Measurements from ENCODE around the gene DNAJC5. TPM values are rescaled to one million over a fixed set of nuclear protein-coding genes. Genes with fewer than 3 reads are reported as not detected.

DNAJC5 gene
- total RNA-seq, 1 donor from 2014 or later, result 30.3 TPM

GRCh38 chr20:63979229-63979556 lies 84.3 kb downstream of the DNAJC5 start:
- peak overlapping the region; percentile 58 to 65 (median 60) for H3K4me3 ChIP-seq (ENCODE audit: low read length in 3 of 3)
- H3K4me1 ChIP-seq (ENCODE audit: control insufficient read depth in 3 of 3, insufficient read depth in 3 of 3, low read length in 3 of 3), result peaks cover 25 to 37% (median 34%) of the 10 kb centered on the region in 3 donors
- peaks cover 0 to 33% (median 26%) of the 10 kb centered on the region in 3 donors for H3K27me3 ChIP-seq (ENCODE audit: control insufficient read depth in 3 of 3, insufficient read depth in 3 of 3, low read length in 3 of 3)
- H3K9ac ChIP-seq (ENCODE audit: low read depth in 1 of 3, low read length in 3 of 3), result peak overlapping the region; percentile 32 to 77 (median 66)
- H3K36me3 ChIP-seq (ENCODE audit: control insufficient read depth in 3 of 3, insufficient read depth in 3 of 3, low read length in 3 of 3), result peaks cover 6 to 11% (median 6%) of the 10 kb centered on the region in 3 donors
- no peaks in the 10 kb centered on the region for H3K9me3 ChIP-seq (ENCODE audit: control insufficient read depth in 3 of 3, low read length in 3 of 3)
- H3K27ac ChIP-seq (ENCODE audit: low read depth, low read length), result no peak overlapping the region

- H3K9me3 ChIP-seq (ENCODE audit: control insufficient read depth in 3 of 3, low read length in 3 of 3), result no peaks in the 10 kb centered on the region
- H3K36me3 ChIP-seq (ENCODE audit: control insufficient read depth in 3 of 3, insufficient read depth in 3 of 3, low read length in 3 of 3), result peaks cover 10 to 15% (median 10%) of the 10 kb centered on the region in 3 donors
- peaks cover 25 to 35% (median 33%) of the 10 kb centered on the region in 3 donors for H3K4me1 ChIP-seq (ENCODE audit: control insufficient read depth in 3 of 3, insufficient read depth in 3 of 3, low read length in 3 of 3)
- peak within 1 kb of the TSS; percentile 32 to 77 (median 66) for H3K9ac ChIP-seq (ENCODE audit: low read depth in 1 of 3, low read length in 3 of 3)
- peak within 1 kb of the TSS; percentile 83 to 99 (median 98) for H3K4me3 ChIP-seq (ENCODE audit: low read length in 3 of 3)
- peaks cover 0 to 33% (median 26%) of the 10 kb centered on the region in 3 donors for H3K27me3 ChIP-seq (ENCODE audit: control insufficient read depth in 3 of 3, insufficient read depth in 3 of 3, low read length in 3 of 3)
- H3K27ac ChIP-seq (ENCODE audit: low read depth, low read length), result peak within 1 kb of the TSS; percentile 79
Observed at GRCh38 chr20:63979557-63980316, 84.8 kb downstream of the DNAJC5 start, which contains the start of gene SAMD10. Gene SAMD10, minus strand, starts transcription at chr20:63979642. Its CDS starts 175 bp downstream, at chr20:63979467.

GRCh38 chr20:63980317-63980805 lies 85.4 kb downstream of the DNAJC5 start:
- Histone ChIP-seq H3K9ac (ENCODE audit: low read depth in 1 of 3, low read length in 3 of 3) (peak overlapping the region in 2 of 3 donors; percentile 63 to 70), H3K4me3 (ENCODE audit: low read length in 3 of 3) (peak overlapping the region; percentile 83 to 99 (median 98)), H3K36me3 (ENCODE audit: control insufficient read depth in 3 of 3, insufficient read depth in 3 of 3, low read length in 3 of 3) (peaks cover 16 to 22% (median 16%) of the 10 kb centered on the region in 3 donors), H3K27ac (ENCODE audit: low read depth, low read length) (peak overlapping the region; percentile 79), H3K4me1 (ENCODE audit: control insufficient read depth in 3 of 3, insufficient read depth in 3 of 3, low read length in 3 of 3) (peaks cover 25 to 35% (median 33%) of the 10 kb centered on the region in 3 donors), H3K9me3 (ENCODE audit: control insufficient read depth in 3 of 3, low read length in 3 of 3) (no peaks in the 10 kb centered on the region), H3K27me3 (ENCODE audit: control insufficient read depth in 3 of 3, insufficient read depth in 3 of 3, low read length in 3 of 3) (peaks cover 0 to 33% (median 26%) of the 10 kb centered on the region in 3 donors)

GRCh38 chr20:63980806-63981728 lies 86.1 kb downstream of the DNAJC5 start, which contains the start of gene PRPF6:
Gene PRPF6, plus strand, starts transcription at chr20:63981132. Its CDS starts 114 bp downstream, at chr20:63981246.
- Histone ChIP-seq H3K9me3 (ENCODE audit: control insufficient read depth in 3 of 3, low read length in 3 of 3) (no peaks in the 10 kb centered on the region), H3K4me1 (ENCODE audit: control insufficient read depth in 3 of 3, insufficient read depth in 3 of 3, low read length in 3 of 3) (peaks cover 25 to 35% (median 33%) of the 10 kb centered on the region in 3 donors)

GRCh38 chr20:63982937-63983336 lies 88.0 kb downstream of the DNAJC5 start:
- Histone ChIP-seq H3K27ac (ENCODE audit: low read depth, low read length) (no peak overlapping the region), H3K4me3 (ENCODE audit: low read length in 3 of 3) (no peak overlapping the region), H3K36me3 (ENCODE audit: control insufficient read depth in 3 of 3, insufficient read depth in 3 of 3, low read length in 3 of 3) (peaks cover 28 to 33% (median 33%) of the 10 kb centered on the region in 3 donors), H3K9me3 (ENCODE audit: control insufficient read depth in 3 of 3, low read length in 3 of 3) (no peaks in the 10 kb centered on the region), H3K27me3 (ENCODE audit: control insufficient read depth in 3 of 3, insufficient read depth in 3 of 3, low read length in 3 of 3) (peaks cover 0 to 20% (median 16%) of the 10 kb centered on the region in 3 donors), H3K9ac (ENCODE audit: low read depth in 1 of 3, low read length in 3 of 3) (no peak overlapping the region), H3K4me1 (ENCODE audit: control insufficient read depth in 3 of 3, insufficient read depth in 3 of 3, low read length in 3 of 3) (peaks cover 25 to 35% (median 33%) of the 10 kb centered on the region in 3 donors)

More at GRCh38 chr20:63980806-63981728, 86.1 kb downstream of the DNAJC5 start, which contains the start of gene PRPF6:
- peaks cover 22 to 26% (median 23%) of the 10 kb centered on the region in 3 donors for H3K36me3 ChIP-seq (ENCODE audit: control insufficient read depth in 3 of 3, insufficient read depth in 3 of 3, low read length in 3 of 3)
- H3K27ac ChIP-seq (ENCODE audit: low read depth, low read length), result peak within 1 kb of the TSS; percentile 79
- H3K27me3 ChIP-seq (ENCODE audit: control insufficient read depth in 3 of 3, insufficient read depth in 3 of 3, low read length in 3 of 3), result peaks cover 0 to 33% (median 26%) of the 10 kb centered on the region in 3 donors
- H3K9ac ChIP-seq (ENCODE audit: low read depth in 1 of 3, low read length in 3 of 3), result peak within 1 kb of the TSS; percentile 85 to 92 (median 89)
- peak within 1 kb of the TSS; percentile 83 to 99 (median 98) for H3K4me3 ChIP-seq (ENCODE audit: low read length in 3 of 3)

Small RNA genes within 50 kb of the gene (small RNA-seq; reads per million reads assigned to genes)
- gene MIR647 (not detected), gene MIR941-2 (not detected), gene MIR941-4 (not detected), gene MIR941-5 (not detected), gene RNU1-134P (0.23 reads per million, percentile 10 among the genes with 10 or more reads in this experiment)

Other genes with a start within 250 kb of the DNAJC5 start
- 10.4 TPM for gene STMN3, start 241.7 kb upstream of the DNAJC5 start, total RNA-seq
- gene RTEL1, start 236.8 kb upstream of the DNAJC5 start, total RNA-seq, result 4.7 TPM
- not detected for gene TNFRSF6B, start 198.5 kb upstream of the DNAJC5 start, total RNA-seq
- 13.0 TPM for gene ARFRP1, start 187.2 kb upstream of the DNAJC5 start, total RNA-seq
- gene ZGPAT, start 187.1 kb upstream of the DNAJC5 start, total RNA-seq, result 6.8 TPM
- 0.52 TPM for gene LIME1, start 158.5 kb upstream of the DNAJC5 start, total RNA-seq
- gene SLC2A4RG, start 155.3 kb upstream of the DNAJC5 start, total RNA-seq, result 10.4 TPM
- 52.2 TPM for gene ZBTB46, start 63.9 kb upstream of the DNAJC5 start, total RNA-seq
- gene ABHD16B, start 33.6 kb upstream of the DNAJC5 start, total RNA-seq, result not detected
- 29.2 TPM for gene TPD52L2, start 29.9 kb upstream of the DNAJC5 start, total RNA-seq
- 15.7 TPM for gene UCKL1, start 61.3 kb downstream of the DNAJC5 start, total RNA-seq
- 8.9 TPM for gene ZNF512B, start 74.8 kb downstream of the DNAJC5 start, total RNA-seq
- gene SAMD10, start 84.5 kb downstream of the DNAJC5 start, total RNA-seq, result 1.0 TPM
- gene PRPF6, start 86.0 kb downstream of the DNAJC5 start, total RNA-seq, result 55.8 TPM
- 0.52 TPM for gene C20orf204, start 141.1 kb downstream of the DNAJC5 start, total RNA-seq
- gene SOX18, start 154.5 kb downstream of the DNAJC5 start, total RNA-seq, result 3.7 TPM
- gene TCEA2, start 168.1 kb downstream of the DNAJC5 start, total RNA-seq, result 8.4 TPM
- gene RGS19, start 184.4 kb downstream of the DNAJC5 start, total RNA-seq, result 5.2 TPM
- 0.52 TPM for gene OPRL1, start 185.0 kb downstream of the DNAJC5 start, total RNA-seq
- 1.0 TPM for gene LKAAEAR1, start 189.3 kb downstream of the DNAJC5 start, total RNA-seq
- gene NPBWR2, start 212.4 kb downstream of the DNAJC5 start, total RNA-seq, result not detected